ENCODE measurements around the gene RUNX2. TPM values are rescaled to one million over a fixed set of nuclear protein-coding genes. Genes with fewer than 3 reads are reported as not detected.

Gene RUNX2
- total and polyA plus RNA-seq, 4 donors: 1.8 to 6.7 (median 3.2) TPM

DNA sequence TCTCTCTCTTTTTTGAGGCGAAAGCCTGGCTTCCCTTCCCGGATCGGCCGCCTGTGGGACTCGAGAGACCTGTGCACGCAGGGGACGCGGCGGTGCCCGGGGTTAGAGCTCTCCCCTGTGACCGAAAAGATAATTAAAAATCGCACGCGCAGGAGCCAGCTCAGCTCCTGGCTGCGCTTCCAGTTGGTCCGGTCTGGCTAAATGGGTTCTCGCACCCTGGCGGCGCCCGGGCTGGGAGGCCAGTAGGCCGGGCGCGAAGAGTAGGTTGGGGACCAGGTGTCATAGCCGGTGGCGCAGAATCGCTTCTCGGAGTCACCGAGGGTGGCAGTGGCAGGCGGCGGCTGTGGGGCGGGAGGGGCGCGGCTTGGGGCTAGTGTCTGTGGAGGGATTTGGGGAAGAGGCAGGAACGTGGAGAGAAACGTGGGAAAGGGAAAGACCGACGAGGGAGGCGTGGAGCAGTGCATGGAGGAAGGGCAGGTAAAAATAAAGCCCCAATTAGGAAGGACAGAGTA lies 91.5 kb downstream of the RUNX2 start:
- Histone ChIP-seq H3K36me3 (ENCODE audit: control insufficient read depth in 4 of 4, insufficient read depth in 4 of 4, low read length in 4 of 4) (no peaks in the 10 kb centered on the region), H3K9ac (ENCODE audit: insufficient read depth in 1 of 2, low read length in 2 of 2) (peak overlapping the region in 1 of 2 donors; percentile 26), H3K4me1 (ENCODE audit: control insufficient read depth in 5 of 5, insufficient read depth in 5 of 5, low read length in 5 of 5) (peaks cover 3 to 37% (median 7%) of the 10 kb centered on the region in 5 donors), H3K9me3 (ENCODE audit: control insufficient read depth in 4 of 4, insufficient read depth in 3 of 4, low read length in 3 of 4) (no peaks in the 10 kb centered on the region), H3K27ac (ENCODE audit: low read depth in 1 of 2, low read length in 1 of 2) (no peak overlapping the region), H3K27me3 (ENCODE audit: control insufficient read depth in 3 of 3, insufficient read depth in 3 of 3, low read length in 2 of 3) (peaks cover 0 to 79% (median 56%) of the 10 kb centered on the region in 3 donors), H3K4me3 (no peak overlapping the region)
- ATAC-seq (ENCODE audit: insufficient read depth, low FRiP score) (no peak), DNase-seq (peak; percentile 71 to 81 (median 78))
- no peak for TF ChIP-seq CTCF (IDR thresholded peaks at IDR 0.05; ENCODE audit: control extremely low read depth, extremely low read depth)
- 1 to 5% methylated on average over 38 of the region's 38 CpGs for WGBS, 2 donors

DNA sequence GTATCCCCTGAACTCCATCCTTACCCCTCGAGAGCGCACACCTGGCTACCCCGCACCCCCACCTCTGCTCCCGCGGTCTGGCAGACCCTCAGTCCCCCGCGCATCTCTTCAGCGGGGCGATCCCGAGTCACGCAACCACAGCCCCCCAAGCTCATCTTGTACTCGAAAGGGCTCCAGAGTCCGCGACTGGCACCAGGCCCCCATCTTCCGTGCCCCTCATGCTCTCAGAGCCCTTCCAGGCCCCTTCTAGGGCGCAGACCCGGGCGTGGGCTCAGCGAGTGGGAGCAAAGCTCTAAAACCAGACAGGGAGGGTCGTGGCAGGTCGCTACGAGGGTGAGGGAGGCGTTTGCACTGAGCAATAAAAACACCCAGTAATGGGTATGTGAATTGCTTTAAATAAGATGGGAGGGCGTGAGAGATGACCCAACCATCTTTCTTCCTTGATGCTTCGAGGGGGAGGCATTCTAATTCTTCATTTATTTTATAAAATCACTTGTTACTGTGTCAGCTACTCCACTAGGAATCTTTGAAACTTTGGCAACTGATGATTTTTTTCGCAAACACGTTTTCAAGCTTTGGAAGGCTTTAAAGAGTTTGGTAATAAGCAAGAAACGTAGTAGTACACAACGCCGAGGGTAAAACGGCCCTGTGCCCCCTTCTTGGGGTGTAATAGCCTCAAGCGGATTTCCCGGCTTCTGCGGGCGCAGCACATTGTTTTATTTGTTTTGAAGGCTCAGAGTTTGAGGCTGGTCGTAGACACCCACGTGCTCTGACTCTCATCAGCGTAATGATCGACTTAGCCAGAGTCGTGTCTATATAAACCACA lies 92.2 kb downstream of the RUNX2 start:
- H3K9me3 ChIP-seq (ENCODE audit: control insufficient read depth in 4 of 4, insufficient read depth in 3 of 4, low read length in 3 of 4): no peaks in the 10 kb centered on the region
- H3K36me3 ChIP-seq (ENCODE audit: control insufficient read depth in 4 of 4, insufficient read depth in 4 of 4, low read length in 4 of 4): no peaks in the 10 kb centered on the region
- ATAC-seq (ENCODE audit: insufficient read depth, low FRiP score) (no peak), DNase-seq (peak; percentile 38 to 60 (median 40))
- peaks cover 0 to 85% (median 56%) of the 10 kb centered on the region in 3 donors for H3K27me3 ChIP-seq (ENCODE audit: control insufficient read depth in 3 of 3, insufficient read depth in 3 of 3, low read length in 2 of 3)
- H3K27ac ChIP-seq (ENCODE audit: low read depth in 1 of 2, low read length in 1 of 2): no peak overlapping the region
- peaks cover 3 to 37% (median 7%) of the 10 kb centered on the region in 5 donors for H3K4me1 ChIP-seq (ENCODE audit: control insufficient read depth in 5 of 5, insufficient read depth in 5 of 5, low read length in 5 of 5)
- WGBS, 2 donors: 5 to 8% methylated on average over 40 of the region's 40 CpGs
- peak overlapping the region in 1 of 2 donors; percentile 0 for H3K9ac ChIP-seq (ENCODE audit: insufficient read depth in 1 of 2, low read length in 2 of 2)
- no peak for TF ChIP-seq CTCF (IDR thresholded peaks at IDR 0.05; ENCODE audit: control extremely low read depth, extremely low read depth)
- H3K4me3 ChIP-seq: no peak overlapping the region

GRCh38 chr6:45420909-45421708 lies 93.0 kb downstream of the RUNX2 start:
- ATAC-seq (ENCODE audit: insufficient read depth, low FRiP score): no peak
- Histone ChIP-seq H3K27ac (ENCODE audit: low read depth in 1 of 2, low read length in 1 of 2) (peak overlapping the region in 1 of 2 donors; percentile 37), H3K4me3 (peak overlapping the region; percentile 20), H3K9me3 (ENCODE audit: control insufficient read depth in 4 of 4, insufficient read depth in 3 of 4, low read length in 3 of 4) (no peaks in the 10 kb centered on the region), H3K27me3 (ENCODE audit: control insufficient read depth in 3 of 3, insufficient read depth in 3 of 3, low read length in 2 of 3) (peaks cover 0 to 85% (median 53%) of the 10 kb centered on the region in 3 donors), H3K4me1 (ENCODE audit: control insufficient read depth in 5 of 5, insufficient read depth in 5 of 5, low read length in 5 of 5) (peaks cover 3 to 37% (median 7%) of the 10 kb centered on the region in 5 donors), H3K36me3 (ENCODE audit: control insufficient read depth in 4 of 4, insufficient read depth in 4 of 4, low read length in 4 of 4) (no peaks in the 10 kb centered on the region), H3K9ac (ENCODE audit: insufficient read depth in 1 of 2, low read length in 2 of 2) (peak overlapping the region in 1 of 2 donors; percentile 0)
- peak; percentile 37 to 74 (median 64) for DNase-seq
- 3 to 9% methylated on average over 19 of the region's 19 CpGs for WGBS, 2 donors
- TF ChIP-seq CTCF (IDR thresholded peaks at IDR 0.05; ENCODE audit: control extremely low read depth, extremely low read depth): no peak

Measured in lung (tissue), 12 donors.